ENCODE data around the gene XCL2.
"Not testable (repeated sequence)": the region's sequence is repeated elsewhere in the genome, so short reads cannot be mapped to it uniquely, and the experiment has no call there.

Gene XCL2

DNA sequence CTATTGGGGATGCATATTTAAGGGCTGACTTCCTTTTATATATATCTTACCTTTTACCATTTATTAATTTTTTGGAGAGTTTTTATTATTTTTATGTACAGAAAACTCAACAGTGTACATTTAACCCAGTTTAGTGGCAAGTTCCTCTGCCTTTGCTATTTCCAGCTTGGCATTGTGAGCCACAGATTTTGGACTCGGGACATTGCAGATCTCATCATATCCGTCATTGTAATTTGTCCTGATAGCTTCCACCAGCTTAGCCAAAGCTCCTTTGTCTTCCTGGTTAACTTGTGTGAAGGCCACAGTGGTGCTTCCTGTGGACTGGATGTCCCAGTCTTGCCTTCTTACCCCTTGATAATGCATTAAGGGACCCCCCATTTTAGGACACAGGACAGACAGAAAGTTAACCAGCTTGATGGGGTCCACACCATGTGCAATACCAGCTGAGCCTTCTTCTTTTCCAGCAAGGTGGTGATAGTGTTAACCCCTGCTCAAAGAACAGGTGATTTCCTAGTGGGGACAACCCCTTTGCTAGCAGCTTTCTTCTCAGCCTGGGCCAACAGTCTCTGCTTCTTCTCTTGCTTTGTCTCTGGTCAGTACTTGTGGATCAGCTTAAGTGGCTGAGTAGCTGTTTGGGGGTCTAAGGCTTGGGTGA is 34.9 kb upstream of the XCL2 start:
- not testable (repeated sequence) for H3K9ac ChIP-seq (ENCODE audit: low read depth, low read length); H3K4me1 ChIP-seq (ENCODE audit: insufficient read depth, low read length); H3K9me3 ChIP-seq (ENCODE audit: insufficient read depth, low read depth, low read length); H3K4me3 ChIP-seq (ENCODE audit: low read length); H3K27ac ChIP-seq (ENCODE audit: low read depth, low read length); H3K36me3 ChIP-seq (ENCODE audit: insufficient read depth, low read length); H3K27me3 ChIP-seq (ENCODE audit: insufficient read depth, low read length)
- WGBS: 94% methylated on average over 2 of the region's 2 CpGs

DNA sequence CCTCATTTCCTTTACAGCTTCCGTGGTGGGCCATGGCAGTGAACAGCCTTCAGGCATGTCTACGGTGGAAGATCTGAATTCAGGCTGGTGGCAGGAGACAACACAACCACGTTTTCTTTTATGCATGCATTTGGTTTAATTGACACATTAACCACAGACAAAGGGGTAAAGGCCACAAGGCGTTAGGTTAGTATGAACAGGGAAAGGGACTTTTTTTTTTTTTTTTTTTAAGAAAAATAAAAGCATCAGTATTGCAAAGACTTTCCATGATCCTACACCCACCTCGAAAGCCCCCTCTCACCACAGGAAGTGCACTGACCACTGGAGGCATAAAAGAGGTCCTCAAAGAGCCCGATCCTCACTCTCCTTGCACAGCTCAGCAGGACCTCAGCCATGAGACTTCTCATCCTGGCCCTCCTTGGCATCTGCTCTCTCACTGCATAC is 32.5 kb upstream of the XCL2 start, which contains the start of gene XCL1:
Gene XCL1, plus strand, starts transcription at position 361 of the 444 bp plus-strand sequence. Its CDS starts 33 bp downstream, at position 394.
- H3K36me3 ChIP-seq (ENCODE audit: insufficient read depth, low read length); H3K27me3 ChIP-seq (ENCODE audit: insufficient read depth, low read length); H3K27ac ChIP-seq (ENCODE audit: low read depth, low read length); H3K4me1 ChIP-seq (ENCODE audit: insufficient read depth, low read length); H3K9ac ChIP-seq (ENCODE audit: low read depth, low read length); H3K9me3 ChIP-seq (ENCODE audit: insufficient read depth, low read depth, low read length); H3K4me3 ChIP-seq (ENCODE audit: low read length): not testable (repeated sequence)
- WGBS: 94% methylated on average over 2 of the region's 6 CpGs

DNA sequence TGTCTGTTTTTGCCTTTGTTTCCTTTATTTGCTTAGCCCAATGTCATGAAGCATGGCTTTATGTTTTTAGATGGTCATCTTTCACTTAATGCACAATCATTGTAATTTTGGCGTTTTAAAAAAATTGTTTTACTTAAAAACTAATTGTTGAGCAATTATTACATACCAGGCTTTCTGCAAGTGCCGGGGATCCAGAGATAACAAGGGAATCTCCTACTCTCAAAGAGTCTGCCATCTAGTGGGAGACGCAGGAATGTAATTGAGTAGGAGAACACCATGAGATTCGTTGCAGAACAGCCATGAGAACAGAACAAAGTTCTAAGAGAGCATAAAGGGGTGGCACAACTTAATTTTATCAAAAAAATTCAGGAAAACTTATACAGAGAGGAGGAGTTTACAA is 30.4 kb upstream of the XCL2 start:
- not testable (repeated sequence) for H3K9ac ChIP-seq (ENCODE audit: low read depth, low read length); H3K36me3 ChIP-seq (ENCODE audit: insufficient read depth, low read length); H3K4me3 ChIP-seq (ENCODE audit: low read length); H3K9me3 ChIP-seq (ENCODE audit: insufficient read depth, low read depth, low read length); H3K27me3 ChIP-seq (ENCODE audit: insufficient read depth, low read length); H3K27ac ChIP-seq (ENCODE audit: low read depth, low read length)
- no CpG with 5 or more reads among the region's 4 CpGs for WGBS
- H3K4me1 ChIP-seq (ENCODE audit: insufficient read depth, low read length): peaks cover 17% of the 10 kb centered on the region

DNA sequence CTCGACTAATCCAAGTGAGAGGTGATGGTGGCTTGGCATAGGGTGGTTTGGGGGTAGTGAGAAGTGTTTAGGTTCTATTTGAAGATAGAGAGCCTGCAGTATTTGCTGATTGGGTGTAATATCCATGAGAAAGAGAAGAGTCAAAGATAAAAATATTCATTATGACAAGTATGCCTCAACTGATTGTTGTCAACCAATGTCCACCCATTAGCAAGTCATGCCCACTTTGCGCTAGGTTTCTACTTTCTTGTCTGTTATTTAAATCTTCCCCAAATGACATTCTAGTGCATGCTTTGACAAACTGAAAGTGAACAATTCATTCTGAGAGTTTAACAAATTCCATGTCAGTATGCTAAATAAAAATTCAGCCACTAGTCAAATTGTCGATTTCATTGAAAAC is 28.8 kb upstream of the XCL2 start:
- Histone ChIP-seq H3K4me1 (ENCODE audit: insufficient read depth, low read length) (peaks cover 17% of the 10 kb centered on the region), H3K36me3 (ENCODE audit: insufficient read depth, low read length) (no peaks in the 10 kb centered on the region), H3K9me3 (ENCODE audit: insufficient read depth, low read depth, low read length) (no peaks in the 10 kb centered on the region), H3K27ac (ENCODE audit: low read depth, low read length) (no peak overlapping the region), H3K27me3 (ENCODE audit: insufficient read depth, low read length) (no peaks in the 10 kb centered on the region), H3K9ac (ENCODE audit: low read depth, low read length) (no peak overlapping the region), H3K4me3 (ENCODE audit: low read length) (no peak overlapping the region)
- 95% methylated on average over 3 of the region's 3 CpGs for WGBS

DNA sequence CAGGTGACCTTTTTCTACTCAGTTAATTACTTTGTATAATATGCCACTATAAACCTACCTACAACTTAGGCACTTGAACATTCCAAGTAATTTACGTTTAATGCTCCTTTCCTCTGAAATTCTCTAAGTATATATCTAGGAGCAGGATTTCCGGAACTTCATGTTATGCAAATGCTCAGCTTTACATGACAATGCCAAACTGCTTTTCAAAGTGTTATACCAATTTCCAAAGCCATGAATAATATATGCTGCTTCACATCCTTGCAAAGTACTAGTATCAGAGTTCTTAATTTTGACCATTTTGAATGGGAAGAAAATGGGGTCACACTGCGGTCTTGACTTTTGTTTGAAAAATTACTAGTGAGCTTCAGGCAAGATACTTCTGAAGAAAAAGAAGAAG is 26.9 kb upstream of the XCL2 start:
- H3K9ac ChIP-seq (ENCODE audit: low read depth, low read length): no peak overlapping the region
- H3K4me3 ChIP-seq (ENCODE audit: low read length): no peak overlapping the region
- peaks cover 17% of the 10 kb centered on the region for H3K4me1 ChIP-seq (ENCODE audit: insufficient read depth, low read length)
- H3K9me3 ChIP-seq (ENCODE audit: insufficient read depth, low read depth, low read length): no peaks in the 10 kb centered on the region
- WGBS: 70% methylated on average over 3 of the region's 3 CpGs
- 0 out of 2 replicates have a peak overlapping the region, but pooled peaks have one; percentile 10 for H3K27ac ChIP-seq (ENCODE audit: low read depth, low read length)
- no peaks in the 10 kb centered on the region for H3K36me3 ChIP-seq (ENCODE audit: insufficient read depth, low read length)
- H3K27me3 ChIP-seq (ENCODE audit: insufficient read depth, low read length): no peaks in the 10 kb centered on the region

DNA sequence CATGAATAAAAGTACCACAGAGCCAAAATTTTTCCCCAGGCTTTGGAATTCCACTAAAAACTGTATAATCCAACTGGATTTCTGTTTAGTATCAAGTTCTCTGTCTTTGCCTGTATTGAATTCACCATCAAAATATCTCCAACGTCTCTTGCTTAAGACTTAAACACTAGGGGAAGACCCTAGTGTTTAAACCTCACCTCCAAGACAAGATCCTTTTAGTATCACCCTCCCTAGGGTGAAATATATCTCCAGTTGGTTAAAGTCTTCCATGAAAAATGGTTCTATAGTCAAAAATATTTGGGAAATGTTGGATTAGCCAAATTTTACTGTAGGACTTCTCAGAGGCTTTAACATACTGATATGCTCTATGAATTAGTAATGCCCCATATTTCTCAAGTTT is 24.5 kb upstream of the XCL2 start:
- WGBS: 83% methylated on average over 1 of the region's 1 CpG
- Histone ChIP-seq H3K27me3 (ENCODE audit: insufficient read depth, low read length) (no peaks in the 10 kb centered on the region), H3K9ac (ENCODE audit: low read depth, low read length) (no peak overlapping the region)

DNA sequence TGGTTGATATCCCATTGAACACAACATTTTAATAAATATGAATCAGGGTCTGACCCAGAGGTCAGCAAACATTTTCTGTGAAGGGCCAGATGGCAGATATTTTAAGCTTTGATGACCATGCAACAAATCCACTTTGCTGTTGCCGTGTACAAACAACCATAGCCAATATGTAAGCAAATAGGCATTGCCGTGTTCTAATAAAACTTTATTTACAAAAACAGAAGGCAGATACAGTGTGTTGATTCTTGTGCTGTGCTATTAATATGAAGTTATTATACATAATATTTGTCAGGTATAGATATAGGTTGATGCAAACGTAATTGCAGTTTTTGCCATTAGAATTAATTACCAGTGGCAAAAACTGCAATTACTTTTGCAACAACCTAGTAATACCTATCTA is 23.8 kb upstream of the XCL2 start:
- WGBS: 100% methylated on average over 1 of the region's 3 CpGs
- Histone ChIP-seq H3K9me3 (ENCODE audit: insufficient read depth, low read depth, low read length) (no peaks in the 10 kb centered on the region), H3K27ac (ENCODE audit: low read depth, low read length) (no peak overlapping the region), H3K4me1 (ENCODE audit: insufficient read depth, low read length) (peaks cover 17% of the 10 kb centered on the region), H3K36me3 (ENCODE audit: insufficient read depth, low read length) (no peaks in the 10 kb centered on the region), H3K9ac (ENCODE audit: low read depth, low read length) (no peak overlapping the region), H3K27me3 (ENCODE audit: insufficient read depth, low read length) (no peaks in the 10 kb centered on the region), H3K4me3 (ENCODE audit: low read length) (no peak overlapping the region)

More for the DNA sequence above, 24.5 kb upstream of the XCL2 start:
- H3K4me1 ChIP-seq (ENCODE audit: insufficient read depth, low read length): peaks cover 17% of the 10 kb centered on the region
- H3K27ac ChIP-seq (ENCODE audit: low read depth, low read length): no peak overlapping the region
- no peaks in the 10 kb centered on the region for H3K9me3 ChIP-seq (ENCODE audit: insufficient read depth, low read depth, low read length)
- H3K36me3 ChIP-seq (ENCODE audit: insufficient read depth, low read length): no peaks in the 10 kb centered on the region
- no peak overlapping the region for H3K4me3 ChIP-seq (ENCODE audit: low read length)

DNA sequence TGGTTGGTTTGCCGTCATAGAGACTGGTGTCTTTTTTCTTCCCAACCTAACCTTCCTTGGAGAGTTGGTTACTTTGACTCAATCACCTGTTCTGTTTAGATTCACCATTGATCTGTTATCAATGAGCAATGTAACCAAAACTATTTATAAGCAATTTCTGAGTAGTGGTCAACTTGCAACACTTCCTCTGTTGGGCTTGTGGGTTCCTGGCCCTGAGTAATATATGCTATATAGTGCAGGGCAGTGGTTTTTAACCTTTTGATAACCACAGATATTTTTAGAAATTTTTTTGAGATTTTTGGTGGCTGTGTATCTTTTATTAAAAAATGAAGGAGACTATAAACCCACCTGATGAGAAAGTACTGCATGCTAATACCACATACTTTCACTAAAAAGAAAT is 23.2 kb upstream of the XCL2 start:
- WGBS: 93% methylated on average over 1 of the region's 1 CpG
- Histone ChIP-seq H3K4me3 (ENCODE audit: low read length) (no peak overlapping the region), H3K9ac (ENCODE audit: low read depth, low read length) (no peak overlapping the region), H3K36me3 (ENCODE audit: insufficient read depth, low read length) (no peaks in the 10 kb centered on the region), H3K9me3 (ENCODE audit: insufficient read depth, low read depth, low read length) (no peaks in the 10 kb centered on the region), H3K4me1 (ENCODE audit: insufficient read depth, low read length) (peaks cover 13% of the 10 kb centered on the region), H3K27ac (ENCODE audit: low read depth, low read length) (no peak overlapping the region), H3K27me3 (ENCODE audit: insufficient read depth, low read length) (no peaks in the 10 kb centered on the region)

DNA sequence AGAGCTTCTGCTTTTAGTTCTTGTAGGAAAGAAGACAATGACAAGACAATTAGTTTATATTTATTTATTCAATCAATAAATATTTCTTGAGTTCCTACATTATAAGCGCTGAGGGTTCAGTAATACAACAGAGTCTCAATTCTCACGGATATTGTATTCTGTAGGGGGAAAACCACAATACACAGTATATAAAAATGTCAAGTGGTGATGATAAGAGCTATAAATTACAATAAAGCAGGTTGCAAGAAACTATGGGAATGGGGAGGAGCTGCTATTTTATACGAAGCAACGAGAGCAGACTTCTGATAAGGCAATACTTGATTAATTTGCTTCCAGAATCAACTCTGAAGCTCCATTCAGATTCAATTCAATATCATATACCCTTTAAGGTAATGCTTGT is 22.0 kb upstream of the XCL2 start:
- H3K9ac ChIP-seq (ENCODE audit: low read depth, low read length): no peak overlapping the region
- H3K4me3 ChIP-seq (ENCODE audit: low read length): no peak overlapping the region
- WGBS: 78% methylated on average over 2 of the region's 4 CpGs
- H3K27me3 ChIP-seq (ENCODE audit: insufficient read depth, low read length): no peaks in the 10 kb centered on the region
- no peaks in the 10 kb centered on the region for H3K36me3 ChIP-seq (ENCODE audit: insufficient read depth, low read length)
- no peaks in the 10 kb centered on the region for H3K9me3 ChIP-seq (ENCODE audit: insufficient read depth, low read depth, low read length)
- H3K27ac ChIP-seq (ENCODE audit: low read depth, low read length): no peak overlapping the region
- H3K4me1 ChIP-seq (ENCODE audit: insufficient read depth, low read length): peaks cover 8% of the 10 kb centered on the region

DNA sequence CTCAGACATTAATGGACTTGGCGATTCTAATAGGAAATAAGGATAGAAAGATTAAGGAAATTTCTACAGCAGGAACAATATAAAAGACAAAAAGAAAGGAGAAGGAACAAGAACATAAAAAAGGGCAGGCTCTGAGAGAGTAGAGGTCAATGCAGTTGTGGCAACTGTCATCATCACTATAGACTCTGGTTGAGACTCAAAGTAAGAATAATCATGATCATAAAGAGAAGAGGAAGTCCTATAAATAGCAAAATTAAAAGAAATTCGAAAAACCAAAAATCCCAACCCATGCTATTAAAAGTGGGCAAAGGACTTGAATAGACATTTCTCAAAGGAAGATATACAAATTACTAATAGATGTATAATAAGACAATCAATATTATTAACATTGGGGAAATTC is 18.2 kb upstream of the XCL2 start:
- no peaks in the 10 kb centered on the region for H3K27me3 ChIP-seq (ENCODE audit: insufficient read depth, low read length)
- no peak overlapping the region for H3K27ac ChIP-seq (ENCODE audit: low read depth, low read length)
- H3K9me3 ChIP-seq (ENCODE audit: insufficient read depth, low read depth, low read length): no peaks in the 10 kb centered on the region
- H3K4me1 ChIP-seq (ENCODE audit: insufficient read depth, low read length): no peaks in the 10 kb centered on the region
- no peak overlapping the region for H3K4me3 ChIP-seq (ENCODE audit: low read length)
- H3K36me3 ChIP-seq (ENCODE audit: insufficient read depth, low read length): no peaks in the 10 kb centered on the region
- WGBS: 100% methylated on average over 1 of the region's 2 CpGs
- no peak overlapping the region for H3K9ac ChIP-seq (ENCODE audit: low read depth, low read length)

DNA sequence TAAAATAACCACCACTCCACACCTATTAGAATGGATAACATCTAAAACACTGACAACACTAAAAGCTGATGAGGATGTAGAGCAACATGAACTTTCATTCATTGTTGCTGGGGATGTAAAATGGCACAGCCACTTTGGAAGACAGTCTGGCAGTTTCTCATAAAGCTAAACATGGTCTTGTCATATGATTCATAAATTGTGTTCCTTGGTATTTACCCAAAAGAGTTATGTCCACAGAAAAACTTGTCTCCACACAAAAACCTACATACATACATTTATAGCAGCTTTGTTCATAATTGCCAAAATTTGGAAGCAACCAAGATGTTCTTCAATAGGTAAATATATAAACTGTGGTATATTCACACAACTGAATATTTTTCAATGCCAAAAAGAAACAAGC is 16.6 kb upstream of the XCL2 start:
- Histone ChIP-seq H3K4me3 (ENCODE audit: low read length) (no peak overlapping the region), H3K4me1 (ENCODE audit: insufficient read depth, low read length) (no peaks in the 10 kb centered on the region), H3K27ac (ENCODE audit: low read depth, low read length) (no peak overlapping the region), H3K27me3 (ENCODE audit: insufficient read depth, low read length) (no peaks in the 10 kb centered on the region), H3K36me3 (ENCODE audit: insufficient read depth, low read length) (no peaks in the 10 kb centered on the region), H3K9ac (ENCODE audit: low read depth, low read length) (no peak overlapping the region), H3K9me3 (ENCODE audit: insufficient read depth, low read depth, low read length) (no peaks in the 10 kb centered on the region)

DNA sequence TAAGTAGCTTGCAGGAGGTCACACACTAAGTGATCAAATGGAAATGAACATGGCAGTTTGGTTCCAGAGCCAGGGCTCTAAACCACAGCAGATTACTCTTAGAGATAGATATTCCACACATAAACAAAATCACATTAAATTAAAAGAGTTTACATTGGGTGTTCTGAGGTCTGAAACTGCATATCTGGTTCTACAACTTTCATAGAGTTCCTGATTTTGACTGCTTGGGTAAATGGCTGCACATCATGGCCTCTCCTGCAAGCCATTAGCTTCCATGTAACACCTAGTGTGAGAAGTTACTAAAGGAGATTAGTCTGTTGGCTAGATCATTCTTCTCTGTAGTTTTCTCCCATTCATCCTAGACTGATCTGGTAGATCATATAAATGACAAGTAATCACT is 12.8 kb upstream of the XCL2 start:
- H3K9ac ChIP-seq (ENCODE audit: low read depth, low read length): no peak overlapping the region
- H3K4me1 ChIP-seq (ENCODE audit: insufficient read depth, low read length): no peaks in the 10 kb centered on the region
- no peak overlapping the region for H3K4me3 ChIP-seq (ENCODE audit: low read length)
- no peak overlapping the region for H3K27ac ChIP-seq (ENCODE audit: low read depth, low read length)
- H3K36me3 ChIP-seq (ENCODE audit: insufficient read depth, low read length): no peaks in the 10 kb centered on the region
- H3K9me3 ChIP-seq (ENCODE audit: insufficient read depth, low read depth, low read length): no peaks in the 10 kb centered on the region
- H3K27me3 ChIP-seq (ENCODE audit: insufficient read depth, low read length): no peaks in the 10 kb centered on the region
